GM19239 (cell line): Measurements from ENCODE around the gene NCKIPSD.
A peak's percentile ranks its signal among the peaks of the same experiment; 100 is the strongest.

Experiments
- DNase-seq: peaks from one replicate; pipeline ENCODE4 v3.0.0; 2011; ENCODE audit warnings: low spot score; ENCODE audit not compliant: insufficient read length
- FAIRE-seq: peaks from 2 replicates; lab custom pipeline; 2011; peaks lifted over from hg19 to GRCh38; lab: Jason Lieb, UNC

NCKIPSD gene

DNA sequence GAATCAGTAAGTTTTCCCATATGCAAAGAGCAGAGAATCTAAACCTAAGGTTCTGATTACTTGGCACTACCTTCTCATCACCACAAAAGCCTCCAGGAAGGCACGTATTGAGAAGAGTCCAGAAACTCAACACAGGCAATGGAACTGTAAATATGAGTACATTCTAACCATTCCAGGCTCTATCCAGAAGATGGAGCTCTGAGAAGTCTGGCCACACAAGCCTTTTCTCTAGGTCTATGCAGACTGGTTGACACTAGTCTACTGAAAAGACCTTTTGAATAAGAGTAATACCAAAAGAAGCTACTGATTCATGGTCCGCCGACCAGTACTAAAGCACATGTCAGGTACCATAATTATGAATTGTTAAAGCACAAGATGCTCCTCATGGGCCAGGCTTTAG lies 12.2 kb upstream of the NCKIPSD start:
- FAIRE-seq (no peak), DNase-seq (no peak)

DNA sequence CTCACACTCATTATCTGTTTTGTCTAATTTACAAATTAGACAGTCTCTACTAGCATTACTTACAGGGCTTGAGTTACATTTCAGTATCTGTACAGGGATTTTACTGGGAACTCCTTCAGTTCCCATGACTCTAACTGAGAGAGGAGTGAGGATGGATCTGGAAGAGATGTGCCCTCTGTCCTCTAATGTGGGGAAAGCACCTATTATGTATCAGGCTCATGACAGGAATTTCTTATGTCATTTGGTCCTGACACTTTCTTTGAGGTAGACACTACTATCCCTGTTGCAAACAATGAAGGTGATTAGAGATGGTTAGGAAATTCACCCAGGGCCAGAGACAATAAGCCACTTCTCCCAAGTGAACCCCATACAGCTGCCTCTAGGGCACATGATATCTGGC lies 10.9 kb upstream of the NCKIPSD start:
- FAIRE-seq, result no peak
- no peak for DNase-seq

DNA sequence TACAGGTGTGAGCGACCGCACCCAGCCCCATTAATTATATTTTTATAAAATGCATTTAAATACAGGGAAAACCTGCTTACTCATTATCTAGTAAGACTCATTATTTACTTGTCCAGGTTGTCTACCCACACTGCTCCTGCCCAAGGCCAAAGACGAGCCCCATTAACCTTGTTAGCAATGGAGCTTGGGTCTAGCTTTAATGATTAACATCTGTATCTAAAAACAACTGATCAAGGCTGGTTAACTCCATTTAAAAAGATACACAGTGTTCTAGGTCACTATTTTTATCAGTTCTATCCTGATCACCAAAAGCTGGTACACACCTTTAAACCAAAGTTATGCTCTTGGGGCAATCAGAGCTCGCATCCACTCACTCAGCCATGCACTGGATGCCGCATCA lies 10.4 kb upstream of the NCKIPSD start:
- no peak for DNase-seq
- no peak for FAIRE-seq

- FAIRE-seq, result no peak
- DNase-seq, result no peak
These were observed 9.7 kb upstream of the NCKIPSD start for GRCh38 chr3:48695393-48695753.

- DNase-seq (no peak), FAIRE-seq (no peak)
These were observed 9.1 kb upstream of the NCKIPSD start for GRCh38 chr3:48694610-48695392.

GRCh38 chr3:48693826-48694225 lies 8.1 kb upstream of the NCKIPSD start:
- no peak for DNase-seq
- FAIRE-seq, result no peak

GRCh38 chr3:48692551-48692950 lies 6.8 kb upstream of the NCKIPSD start:
- no peak for DNase-seq
- FAIRE-seq, result no peak

DNA sequence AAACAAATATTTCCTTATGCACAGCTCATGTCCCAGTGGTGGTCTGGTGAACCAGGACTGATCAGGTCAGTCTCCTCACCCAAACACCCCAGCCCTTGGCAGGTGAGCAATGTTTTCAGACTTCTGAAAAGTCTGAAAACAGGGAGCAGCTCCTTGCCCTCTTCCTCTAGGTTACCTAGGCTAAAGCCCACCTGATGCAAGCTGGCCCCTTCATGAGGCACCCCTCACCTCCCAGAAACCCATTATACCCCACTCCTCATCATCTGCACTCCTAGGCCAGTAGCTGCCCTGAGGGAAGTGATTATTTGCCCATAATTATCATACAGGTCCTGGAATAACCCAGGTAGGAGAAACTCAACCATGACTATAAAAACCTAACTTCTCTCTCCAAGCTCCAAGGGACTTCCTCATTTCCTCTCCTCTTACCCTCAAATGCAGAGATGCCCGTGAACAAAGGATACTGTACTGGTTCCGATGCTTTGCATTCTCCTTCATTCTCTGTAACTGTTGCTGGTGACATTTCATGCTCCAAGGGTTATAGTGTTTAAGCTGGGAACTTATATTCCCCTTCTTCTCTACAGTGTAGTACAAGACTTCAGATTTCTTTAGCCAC lies 5.2 kb upstream of the NCKIPSD start:
- FAIRE-seq (no peak), DNase-seq (no peak)

- no peak for FAIRE-seq
- no peak for DNase-seq
These were observed 3.7 kb upstream of the NCKIPSD start for GRCh38 chr3:48689384-48689783.

DNA sequence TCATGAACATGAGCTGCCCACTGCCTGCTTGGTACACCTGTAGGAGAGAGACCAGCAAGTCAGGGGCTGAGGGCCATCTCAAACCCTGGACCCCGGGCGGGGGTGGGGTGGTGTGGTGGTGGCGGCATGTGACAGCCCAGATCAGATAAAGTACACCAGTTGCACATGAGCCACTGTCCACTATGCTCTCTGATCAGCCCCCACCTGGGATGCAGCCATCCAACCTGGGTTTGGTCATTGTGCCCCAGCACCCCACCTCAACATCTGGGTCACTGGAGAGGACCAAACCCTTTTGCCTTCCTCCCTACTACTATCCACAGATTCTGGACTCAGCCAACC lies 3.0 kb upstream of the NCKIPSD start:
- DNase-seq, result no peak
- no peak for FAIRE-seq

GRCh38 chr3:48688032-48688736 lies 2.5 kb upstream of the NCKIPSD start:
- no peak for DNase-seq

GRCh38 chr3:48687220-48687678 lies 1.5 kb upstream of the NCKIPSD start:
- FAIRE-seq (no peak), DNase-seq (no peak)

More at GRCh38 chr3:48688032-48688736, 2.5 kb upstream of the NCKIPSD start:
- FAIRE-seq, result no peak

DNA sequence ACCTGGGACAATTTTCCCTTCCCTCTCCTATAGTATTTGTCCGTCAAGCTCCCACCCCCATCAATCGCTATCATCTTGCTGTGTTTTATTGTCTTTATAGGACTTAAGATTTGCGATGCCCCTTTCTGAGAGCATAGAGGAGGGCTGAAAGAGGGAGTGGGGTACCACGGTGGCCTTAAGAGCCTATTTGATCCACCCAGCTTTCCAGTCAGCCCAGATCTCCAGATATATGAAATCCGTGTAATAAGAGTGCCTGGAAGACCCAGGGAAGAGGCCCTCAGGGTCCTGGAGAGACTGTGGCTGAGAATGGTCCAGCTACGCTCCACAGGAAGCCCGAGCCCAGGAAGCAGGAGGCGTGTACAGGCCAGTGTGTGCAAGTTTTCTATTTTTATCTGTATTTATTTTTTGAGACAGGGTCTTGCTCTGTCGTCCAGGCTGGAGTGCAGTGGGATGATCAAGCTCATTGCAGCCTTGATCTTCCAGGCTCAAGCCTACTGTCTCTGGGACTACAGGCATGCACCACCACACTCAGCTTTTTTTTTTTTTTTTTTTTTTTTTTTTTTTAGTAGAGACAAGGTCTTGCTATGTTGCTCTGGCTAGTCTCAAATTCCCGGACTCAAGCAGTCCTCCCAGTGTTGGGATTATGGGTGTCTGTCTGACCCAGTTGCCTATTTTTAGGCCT lies 964 bp upstream of the NCKIPSD start:
- FAIRE-seq (no peak), DNase-seq (no peak)

DNA sequence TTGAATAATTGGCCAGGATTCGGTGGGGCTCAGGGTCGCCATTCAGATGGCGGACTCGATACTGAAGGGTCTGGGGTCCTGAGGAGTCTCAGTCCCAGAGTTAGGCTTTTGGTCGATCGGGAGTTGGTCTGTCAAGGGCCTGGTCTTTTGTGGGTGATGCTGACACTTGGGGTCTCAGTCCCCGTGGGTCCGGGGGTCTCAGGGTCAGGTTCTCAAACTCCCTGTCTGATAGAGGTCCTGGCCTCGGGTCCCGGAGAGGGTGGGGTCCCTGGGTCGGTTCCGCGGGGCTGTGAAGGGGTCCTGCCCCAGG lies 467 bp downstream of the NCKIPSD start:
- DNase-seq, result no peak
- no peak for FAIRE-seq

DNA sequence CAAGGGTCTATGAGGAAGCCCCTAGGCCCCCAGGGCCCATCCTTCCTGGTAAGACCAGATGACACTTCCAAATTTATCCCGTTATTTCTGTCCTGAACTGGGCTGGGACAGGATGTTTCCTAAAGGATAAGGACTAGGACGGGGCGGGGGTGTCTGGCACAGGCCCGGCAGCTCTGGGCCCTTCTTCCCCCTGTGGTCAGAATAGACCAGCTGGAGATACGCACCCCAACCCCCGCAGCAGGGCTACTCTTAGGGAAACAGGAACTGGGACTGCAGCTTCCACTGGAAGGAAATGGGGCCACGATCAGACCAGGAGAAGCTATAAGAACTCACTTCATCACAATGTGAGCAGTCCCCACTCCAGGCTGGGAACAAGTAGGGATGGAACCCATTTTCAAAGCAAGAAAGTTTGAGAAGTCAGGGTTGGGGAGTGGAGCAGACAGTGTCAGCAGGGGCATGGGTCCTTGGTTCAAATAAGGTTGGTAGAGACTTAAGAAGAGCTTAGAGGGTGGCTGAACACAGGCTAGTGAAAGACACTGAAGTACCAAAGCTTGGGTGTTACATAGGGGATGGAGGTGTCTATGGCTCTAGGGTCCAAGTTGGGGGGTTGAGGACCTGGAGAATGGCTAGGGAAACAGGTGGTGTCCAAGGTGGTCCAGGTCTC lies 1.1 kb downstream of the NCKIPSD start:
- FAIRE-seq, result peak; percentile 56
- peak; percentile 36 for DNase-seq

DNA sequence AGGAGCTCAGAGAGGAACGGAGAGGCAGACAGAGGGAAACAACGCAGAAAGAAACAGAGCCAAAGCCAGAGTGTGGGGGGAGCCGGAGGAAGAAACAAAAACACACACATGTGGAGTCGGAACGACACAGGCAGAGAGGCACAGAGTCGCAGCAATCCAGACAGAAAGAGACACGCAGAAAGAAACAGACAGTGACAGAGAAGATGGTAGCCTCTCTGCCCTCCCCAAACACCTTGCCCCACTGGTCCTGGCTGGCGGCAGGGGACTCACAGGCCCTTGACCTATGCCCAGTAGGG lies 1.7 kb downstream of the NCKIPSD start:
- FAIRE-seq (no peak), DNase-seq (no peak)

DNA sequence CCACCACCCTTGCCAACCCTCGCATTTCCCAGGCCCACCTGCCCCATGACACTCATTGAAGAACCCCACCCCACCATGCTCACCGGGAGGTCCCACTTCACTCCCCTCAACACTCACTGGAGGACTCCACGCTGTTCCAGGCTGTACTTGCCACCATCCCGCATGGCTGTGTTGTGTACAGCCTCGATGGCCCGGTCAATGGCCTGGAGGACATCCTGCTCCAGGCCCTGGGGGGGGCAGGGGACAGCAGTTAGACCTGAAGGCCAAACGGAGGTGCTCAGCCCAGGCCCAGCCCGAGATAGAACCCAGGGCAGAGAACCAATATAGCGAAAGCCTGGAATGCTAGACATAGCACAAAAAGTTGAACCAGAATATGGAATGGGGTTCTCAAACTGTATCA lies 2.9 kb downstream of the NCKIPSD start:
- FAIRE-seq (no peak), DNase-seq (no peak)

- FAIRE-seq (no peak), DNase-seq (no peak)
These were observed 3.6 kb downstream of the NCKIPSD start for GRCh38 chr3:48681974-48682610.

GRCh38 chr3:48681541-48681880 lies 4.2 kb downstream of the NCKIPSD start:
- DNase-seq, result no peak
- no peak for FAIRE-seq

- FAIRE-seq (no peak), DNase-seq (no peak)
These were observed 4.7 kb downstream of the NCKIPSD start for GRCh38 chr3:48680811-48681540.
